Measurements from ENCODE around the gene GPR61.

Gene GPR61

GRCh38 chr1:109539676-109540075 lies at the start of gene GPR61:
Gene GPR61 (plus strand): TSS chr1:109539872. CDS start chr1:109543023, 3,151 bp downstream.
- TF ChIP-seq GATA1 (IDR thresholded peaks at IDR 0.05; ENCODE audit: low read depth, low read length) (no peak), POLR2A (IDR thresholded peaks at IDR 0.05; ENCODE audit: low read length) (no peak)
- no peak for DNase-seq

GRCh38 chr1:109490029-109490933 lies 49.4 kb upstream of the GPR61 start:
- peak; percentile 72 to 83 for DNase-seq

GRCh38 chr1:109490934-109491302 lies 48.8 kb upstream of the GPR61 start:
- no peak for TF ChIP-seq GATA1 (IDR thresholded peaks at IDR 0.05; ENCODE audit: low read depth, low read length)
- no peak for TF ChIP-seq POLR2A (IDR thresholded peaks at IDR 0.05; ENCODE audit: low read length)
- DNase-seq: no peak

More at GRCh38 chr1:109490029-109490933, 49.4 kb upstream of the GPR61 start:
- TF ChIP-seq POLR2A (IDR thresholded peaks at IDR 0.05; ENCODE audit: low read length) (no peak), GATA1 (IDR thresholded peaks at IDR 0.05; ENCODE audit: low read depth, low read length) (no peak)

- no peak for DNase-seq
- TF ChIP-seq GATA1 (IDR thresholded peaks at IDR 0.05; ENCODE audit: low read depth, low read length): no peak
- no peak for TF ChIP-seq POLR2A (IDR thresholded peaks at IDR 0.05; ENCODE audit: low read length)
Measured at GRCh38 chr1:109491372-109491771, 48.3 kb upstream of the GPR61 start.

GRCh38 chr1:109492779-109493178 lies 46.9 kb upstream of the GPR61 start:
- peak in 1 of 2 experiments; percentile 23 for DNase-seq
- TF ChIP-seq GATA1 (IDR thresholded peaks at IDR 0.05; ENCODE audit: low read depth, low read length) (no peak), POLR2A (IDR thresholded peaks at IDR 0.05; ENCODE audit: low read length) (no peak)

GRCh38 chr1:109493227-109493626 lies 46.4 kb upstream of the GPR61 start:
- TF ChIP-seq GATA1 (IDR thresholded peaks at IDR 0.05; ENCODE audit: low read depth, low read length) (no peak), POLR2A (IDR thresholded peaks at IDR 0.05; ENCODE audit: low read length) (no peak)
- no peak for DNase-seq

GRCh38 chr1:109493805-109494539 lies 45.7 kb upstream of the GPR61 start, which contains the start of gene CYB561D1:
Gene CYB561D1 (plus strand): TSS chr1:109494094. CDS start chr1:109494140, 46 bp downstream.
- TF ChIP-seq GATA1 (IDR thresholded peaks at IDR 0.05; ENCODE audit: low read depth, low read length): no peak
- peak; percentile 54 for TF ChIP-seq POLR2A (IDR thresholded peaks at IDR 0.05; ENCODE audit: low read length)
- DNase-seq: peak; percentile 88 to 93

- no peak for DNase-seq
- TF ChIP-seq POLR2A (IDR thresholded peaks at IDR 0.05; ENCODE audit: low read length) (no peak), GATA1 (IDR thresholded peaks at IDR 0.05; ENCODE audit: low read depth, low read length) (no peak)
Measured at GRCh38 chr1:109495738-109496137, 43.9 kb upstream of the GPR61 start.

GRCh38 chr1:109497449-109498160 lies 42.1 kb upstream of the GPR61 start:
- TF ChIP-seq POLR2A (IDR thresholded peaks at IDR 0.05; ENCODE audit: low read length) (no peak), GATA1 (IDR thresholded peaks at IDR 0.05; ENCODE audit: low read depth, low read length) (no peak)
- no peak for DNase-seq

GRCh38 chr1:109498161-109498801 lies 41.4 kb upstream of the GPR61 start:
- TF ChIP-seq POLR2A (IDR thresholded peaks at IDR 0.05; ENCODE audit: low read length): no peak
- TF ChIP-seq GATA1 (IDR thresholded peaks at IDR 0.05; ENCODE audit: low read depth, low read length): no peak
- DNase-seq: peak in 1 of 2 experiments; percentile 15

- DNase-seq: no peak
- no peak for TF ChIP-seq POLR2A (IDR thresholded peaks at IDR 0.05; ENCODE audit: low read length)
- no peak for TF ChIP-seq GATA1 (IDR thresholded peaks at IDR 0.05; ENCODE audit: low read depth, low read length)
Measured at GRCh38 chr1:109499081-109499480, 40.6 kb upstream of the GPR61 start.

- TF ChIP-seq POLR2A (IDR thresholded peaks at IDR 0.05; ENCODE audit: low read length) (no peak), GATA1 (IDR thresholded peaks at IDR 0.05; ENCODE audit: low read depth, low read length) (no peak)
- DNase-seq: peak; percentile 54 to 62
Measured at GRCh38 chr1:109499661-109500536, 39.8 kb upstream of the GPR61 start.
